ENCODE results near the gene VPS37B.

Gene VPS37B

DNA sequence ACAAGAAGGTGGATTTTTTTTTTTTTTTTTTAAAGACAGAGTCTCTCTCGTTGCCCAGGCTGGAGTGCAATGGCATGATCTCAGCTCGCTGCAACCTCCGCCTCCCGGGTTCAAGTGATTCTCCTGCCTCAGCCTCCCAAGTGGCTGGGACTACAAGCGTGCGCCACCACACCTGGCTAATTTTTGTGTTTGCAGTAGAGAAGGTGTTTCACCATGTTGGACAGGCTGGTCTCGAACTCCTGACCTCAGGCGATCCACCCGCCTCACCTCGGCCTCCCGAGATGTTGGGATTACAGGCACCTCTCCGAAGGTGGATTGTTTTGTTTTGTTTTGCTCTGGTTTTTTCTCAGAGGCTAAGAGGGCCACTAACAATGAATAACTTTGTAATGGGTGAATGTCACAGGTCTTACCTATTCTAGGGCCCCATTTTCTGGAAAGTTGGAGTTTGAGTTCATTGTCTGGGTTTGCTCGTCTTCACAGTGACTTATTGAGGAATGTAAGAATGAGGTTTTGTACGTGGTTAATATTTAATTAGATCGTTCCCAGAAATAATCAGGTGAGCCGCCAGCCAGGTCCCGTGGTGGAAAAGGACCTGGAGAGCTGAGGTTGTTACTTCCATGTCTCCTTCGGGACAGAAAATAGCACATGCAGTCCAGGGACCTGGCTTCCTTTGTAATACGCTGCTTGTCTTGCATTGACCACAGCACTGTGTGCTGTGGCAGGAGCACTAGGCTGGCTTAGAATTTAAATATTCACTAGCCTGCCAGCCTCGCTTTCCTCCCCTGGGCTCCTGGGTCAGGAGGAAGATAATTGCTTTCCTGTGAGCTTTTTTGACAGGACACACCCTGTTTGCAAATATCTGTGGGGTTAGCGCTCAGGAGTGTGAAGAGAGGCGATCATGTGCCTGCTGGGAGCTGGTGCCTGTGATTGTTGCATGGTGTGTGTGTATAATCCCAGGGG lies 58.3 kb downstream of the VPS37B start:
- no peak for FAIRE-seq

DNA sequence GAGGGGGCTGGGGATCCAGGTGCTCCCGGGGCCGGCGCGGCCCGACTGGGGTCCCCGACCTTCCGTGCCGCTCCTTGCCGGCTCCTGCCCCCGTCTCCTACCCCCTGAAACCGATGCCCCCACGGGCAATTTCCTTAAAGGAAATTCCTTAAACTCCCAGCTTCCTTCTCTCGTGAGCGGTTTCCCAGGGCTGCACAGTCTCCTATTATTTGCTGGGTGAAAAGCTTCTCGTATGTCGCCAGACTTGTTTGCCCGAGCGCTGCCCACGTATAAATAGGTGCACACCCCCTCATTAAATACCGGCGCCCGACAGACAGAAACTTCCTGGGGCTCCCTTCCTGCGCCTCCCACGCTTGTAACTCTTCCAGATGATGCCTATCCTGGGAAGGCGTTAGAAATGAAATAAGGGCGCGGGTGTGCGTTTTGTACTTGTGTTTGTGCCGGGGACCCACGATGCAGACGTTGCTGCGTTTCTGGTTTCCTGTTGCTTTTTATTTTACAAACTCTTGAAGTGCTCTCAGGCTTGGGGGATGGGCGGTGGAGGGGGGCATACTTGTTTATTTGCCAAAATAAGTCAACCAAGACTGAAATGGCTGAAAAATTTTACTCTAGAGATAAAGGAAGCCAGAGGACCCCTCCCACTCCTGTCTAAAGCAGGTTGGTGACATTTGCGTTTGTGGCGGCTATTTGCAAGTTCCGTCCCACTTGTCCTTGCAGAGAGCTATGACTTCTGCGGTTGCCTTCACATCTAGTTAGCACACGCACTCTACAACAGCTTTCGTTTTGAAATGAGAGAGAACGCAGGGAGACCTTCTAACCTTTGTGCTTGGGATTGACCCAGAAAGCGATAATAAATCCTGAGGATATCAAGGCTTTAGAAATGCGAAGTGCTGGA lies 59.6 kb downstream of the VPS37B start:
- FAIRE-seq: no peak

DNA sequence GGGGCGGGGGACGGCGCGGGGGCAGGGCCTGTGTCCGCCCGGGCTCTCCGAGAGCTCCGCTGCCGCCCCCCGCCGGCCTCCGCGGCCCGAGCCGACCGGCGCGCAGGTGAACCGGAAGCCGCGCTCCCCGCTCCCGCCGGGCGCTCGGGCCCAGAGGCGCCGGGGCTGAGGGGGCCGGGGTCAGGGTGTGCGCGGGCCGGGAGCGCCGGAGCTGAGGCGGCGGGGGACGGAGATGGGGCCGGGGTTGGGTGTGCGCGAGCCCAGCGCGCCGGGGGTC lies 60.2 kb downstream of the VPS37B start:
- no peak for FAIRE-seq

DNA sequence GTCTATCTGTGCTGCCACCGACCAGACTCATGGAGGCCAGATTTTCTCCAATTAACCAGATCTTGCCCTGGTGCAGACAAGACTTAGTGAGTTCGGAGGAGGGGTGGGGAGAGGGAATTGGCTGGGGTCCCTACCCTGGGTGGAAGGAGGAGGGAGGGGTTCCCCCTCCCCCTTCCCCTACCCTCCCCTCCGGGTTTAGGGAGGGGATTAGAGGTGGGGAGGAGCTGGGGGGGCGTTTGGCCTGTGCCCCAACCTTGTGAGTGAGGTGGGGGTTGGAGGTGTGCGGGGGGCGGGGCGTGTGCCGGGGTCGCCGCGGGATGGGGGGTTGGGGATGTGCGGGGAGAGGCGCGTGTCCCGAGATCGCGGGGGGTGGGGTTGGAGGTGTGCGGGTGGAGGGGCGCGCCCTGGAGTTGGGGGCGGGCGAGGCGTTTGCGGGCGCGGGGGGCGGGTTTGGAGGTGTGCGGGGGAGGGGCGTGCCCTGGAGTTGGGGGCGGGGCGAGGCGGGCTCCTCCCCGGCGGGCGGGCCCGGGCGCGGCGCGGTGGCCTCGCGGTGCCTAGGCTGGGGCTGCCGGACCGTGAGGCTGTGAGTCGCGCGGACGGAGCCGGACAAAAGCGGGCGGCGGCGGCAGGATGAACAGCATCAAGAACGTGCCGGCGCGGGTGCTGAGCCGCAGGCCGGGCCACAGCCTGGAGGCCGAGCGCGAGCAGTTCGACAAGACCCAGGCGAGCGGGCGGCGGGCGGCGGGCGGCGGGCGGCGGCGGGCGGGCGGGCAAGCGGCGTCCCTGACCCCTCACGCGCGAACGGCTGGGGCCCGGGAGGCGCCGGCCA lies 60.8 kb downstream of the VPS37B start, which contains the start of gene HIP1R:
Gene HIP1R (plus strand): TSS at position 537 of the 829 bp plus-strand sequence. CDS start 94 bp downstream, at position 631.
- FAIRE-seq: no peak

DNA sequence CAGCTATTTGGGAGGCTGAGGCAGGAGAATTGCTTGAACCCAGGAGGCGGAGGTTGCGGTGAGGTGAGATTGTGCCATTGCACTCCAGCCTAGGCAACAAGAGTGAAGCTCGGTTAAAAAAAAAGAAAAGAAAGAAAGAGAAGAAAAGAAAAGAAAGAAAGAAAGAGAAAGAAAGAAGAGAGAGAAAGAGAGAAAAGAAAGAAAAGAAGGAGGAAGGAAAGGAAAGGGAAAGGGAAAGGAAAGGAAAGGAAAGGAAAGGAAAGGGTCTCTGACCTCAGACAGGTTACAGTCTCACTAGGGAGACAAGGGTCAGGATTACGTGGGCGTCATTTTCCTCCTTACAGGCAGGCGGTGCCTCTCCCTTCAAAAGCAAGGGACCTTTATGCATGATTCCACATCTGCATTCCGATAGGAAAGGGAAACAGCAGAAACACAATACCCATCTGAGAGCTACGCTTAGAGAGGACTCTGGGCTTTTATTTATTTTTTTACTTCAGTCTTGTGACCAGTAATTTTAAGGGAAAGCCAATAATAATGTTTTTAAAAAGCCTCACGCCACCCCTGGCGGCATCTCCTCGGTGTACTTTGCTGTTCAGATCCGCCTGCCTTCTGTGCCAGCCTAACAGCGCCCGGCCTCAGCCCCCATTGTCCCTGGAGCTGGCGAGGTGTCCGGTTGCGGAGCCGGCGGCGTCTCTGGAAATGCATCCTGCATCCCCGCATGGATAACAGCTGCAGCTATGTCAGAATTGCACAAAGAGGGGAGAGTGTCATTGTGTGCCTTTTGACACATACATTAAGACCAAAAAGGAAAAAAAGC lies 61.6 kb downstream of the VPS37B start:
- FAIRE-seq: no peak

DNA sequence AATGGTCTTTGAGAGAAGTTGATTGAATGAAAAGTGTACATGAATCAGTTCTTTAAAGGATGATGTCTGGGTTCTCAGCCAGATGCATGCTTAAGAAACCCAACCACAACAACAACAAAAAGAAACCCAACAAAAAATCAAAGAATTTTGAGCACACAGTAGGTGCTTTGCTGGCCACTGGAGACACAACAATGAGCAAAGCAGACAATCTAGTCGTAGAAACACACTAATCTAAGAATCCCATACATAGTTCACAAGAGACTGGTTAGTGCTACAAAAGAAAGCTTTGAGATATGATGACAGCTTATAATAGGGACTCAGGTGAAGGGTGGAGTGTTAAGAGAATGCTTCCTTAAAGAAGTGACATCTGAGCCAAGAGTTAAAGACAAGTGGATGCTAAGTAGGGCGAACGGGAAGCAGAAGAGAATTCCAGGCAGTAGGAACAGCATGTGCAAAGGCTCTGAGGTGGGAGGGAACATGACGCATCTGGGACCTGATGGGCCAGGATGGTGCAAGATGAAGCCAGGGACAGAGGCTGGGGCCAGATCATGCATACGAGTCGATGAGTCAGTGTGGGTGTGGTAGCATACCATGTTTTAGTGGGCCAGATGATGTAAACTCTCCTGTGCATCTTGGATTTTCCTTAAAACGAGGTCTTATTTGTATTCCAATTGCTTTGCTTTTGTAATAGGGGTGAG lies 65.3 kb downstream of the VPS37B start:
- no peak for FAIRE-seq

DNA sequence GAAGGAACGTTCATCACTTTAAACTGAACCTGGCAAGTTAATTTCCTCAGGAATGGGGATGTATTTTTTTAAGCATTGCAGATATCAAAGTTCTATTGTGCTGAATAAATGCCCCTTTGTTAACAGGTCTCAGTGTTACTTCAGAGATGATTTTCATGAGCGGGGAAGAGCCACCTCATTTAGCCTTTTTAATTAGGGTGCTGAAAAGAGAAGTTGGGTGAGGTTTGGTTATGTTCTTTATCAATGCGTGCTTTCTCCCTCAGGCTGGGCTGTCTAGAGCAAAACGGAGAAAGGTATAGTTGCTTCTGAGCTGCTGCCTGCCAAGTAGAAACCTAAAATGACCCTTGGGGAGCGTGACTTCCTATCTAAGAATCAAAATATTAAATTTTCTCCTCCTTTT lies 68.7 kb downstream of the VPS37B start:
- no peak for FAIRE-seq

DNA sequence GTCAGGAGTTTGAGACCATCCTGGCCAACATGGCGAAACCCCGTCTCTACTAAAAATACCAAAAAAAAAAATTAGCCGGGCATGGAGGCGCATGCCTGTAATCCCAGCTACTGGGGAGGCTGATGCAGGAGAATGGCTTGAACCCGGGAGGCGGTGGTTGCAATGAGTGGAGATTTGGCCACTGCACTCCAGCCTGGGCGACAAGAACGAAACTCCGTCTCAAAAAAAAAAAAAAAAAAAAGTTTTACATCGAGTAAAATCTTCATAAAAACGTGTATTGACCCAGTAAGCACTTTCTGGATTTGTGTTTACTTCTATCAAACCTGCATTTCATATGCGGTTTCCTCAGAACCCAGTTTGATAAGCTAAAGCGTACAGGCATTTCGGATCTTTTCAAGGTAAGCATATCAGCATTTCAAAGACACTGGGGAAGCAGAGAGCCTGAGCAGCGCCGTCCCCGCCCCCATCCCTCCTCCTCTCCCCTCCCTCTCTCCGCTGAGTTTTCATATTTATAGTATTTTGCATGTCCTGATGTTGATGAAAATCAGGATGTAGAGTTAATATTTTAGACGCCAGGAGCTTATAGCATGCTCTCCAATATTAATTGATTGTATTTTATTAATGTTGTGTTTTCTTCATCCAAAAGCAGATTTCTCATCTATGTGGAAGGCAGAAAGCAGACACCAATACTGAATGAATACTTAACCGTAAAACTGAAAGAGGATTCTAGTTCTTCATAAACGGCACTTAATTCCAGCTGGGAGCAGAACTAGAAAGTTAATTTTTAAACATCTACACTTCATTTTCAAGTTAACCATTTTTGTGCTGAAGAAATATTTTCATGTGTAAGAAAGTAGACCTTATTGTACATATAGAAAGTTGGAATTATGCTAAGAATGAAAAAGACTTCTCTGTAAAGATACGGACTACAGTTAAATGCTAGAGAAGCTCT lies 69.9 kb downstream of the VPS37B start:
- no peak for FAIRE-seq

DNA sequence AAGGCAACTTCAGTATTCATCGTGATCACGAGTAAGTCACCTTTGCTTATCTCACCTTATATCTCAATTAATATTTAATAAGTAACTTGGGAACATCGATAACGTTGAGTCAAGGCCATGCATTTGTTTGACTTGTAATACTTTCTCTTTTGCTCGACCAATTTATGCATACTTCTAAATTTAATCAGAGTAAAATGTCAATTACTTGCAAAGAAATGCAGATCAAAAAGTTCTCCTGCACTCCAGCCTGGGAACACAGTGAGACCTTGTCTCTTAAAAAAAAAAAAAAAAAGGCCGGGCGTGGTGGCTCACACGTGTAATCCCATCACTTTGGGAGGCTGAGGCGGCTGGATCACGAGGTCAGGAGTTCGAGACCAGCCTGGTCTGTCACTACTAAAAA lies 72.5 kb downstream of the VPS37B start:
- FAIRE-seq: no peak

DNA sequence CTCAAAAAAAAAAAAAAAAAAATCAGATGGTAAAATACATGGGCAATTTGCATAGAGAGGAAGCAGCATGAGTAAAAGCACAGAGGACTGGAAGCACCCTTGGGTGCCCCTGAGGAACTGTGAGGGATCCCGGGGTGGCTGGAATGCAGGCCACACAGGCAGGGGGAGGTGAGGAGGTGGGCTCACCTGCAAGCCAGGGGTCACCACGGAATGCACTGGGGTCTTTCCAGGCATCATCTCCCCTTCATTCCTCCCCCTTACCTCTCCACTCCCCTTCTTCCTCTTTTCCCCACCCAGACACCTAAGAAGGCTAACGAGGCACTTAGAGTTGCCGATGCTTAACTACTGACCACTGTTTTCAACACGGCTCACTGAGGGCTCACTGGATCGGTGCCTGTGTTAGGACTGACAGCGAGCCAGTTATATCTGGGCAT lies 75.1 kb downstream of the VPS37B start:
- FAIRE-seq: no peak

DNA sequence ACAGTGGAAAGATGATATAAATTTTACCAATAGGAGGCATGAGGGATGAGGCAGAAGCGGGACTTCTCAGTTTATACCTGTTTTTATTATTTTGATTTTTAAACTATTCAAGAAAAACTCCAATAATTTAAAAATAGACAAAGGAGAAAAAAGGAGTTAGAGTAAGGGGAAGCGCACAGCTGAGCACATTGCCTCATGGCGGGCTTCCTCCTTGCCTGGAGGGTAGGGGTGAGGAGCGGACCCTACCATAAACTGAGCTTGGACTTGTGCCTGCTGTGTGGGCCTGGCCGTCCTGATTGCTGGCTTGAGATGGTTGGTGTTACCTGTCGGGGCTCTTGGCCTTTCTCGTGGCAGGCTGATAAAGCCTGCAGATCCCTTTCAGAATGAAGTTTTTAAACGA lies 75.8 kb downstream of the VPS37B start:
- no peak for FAIRE-seq

DNA sequence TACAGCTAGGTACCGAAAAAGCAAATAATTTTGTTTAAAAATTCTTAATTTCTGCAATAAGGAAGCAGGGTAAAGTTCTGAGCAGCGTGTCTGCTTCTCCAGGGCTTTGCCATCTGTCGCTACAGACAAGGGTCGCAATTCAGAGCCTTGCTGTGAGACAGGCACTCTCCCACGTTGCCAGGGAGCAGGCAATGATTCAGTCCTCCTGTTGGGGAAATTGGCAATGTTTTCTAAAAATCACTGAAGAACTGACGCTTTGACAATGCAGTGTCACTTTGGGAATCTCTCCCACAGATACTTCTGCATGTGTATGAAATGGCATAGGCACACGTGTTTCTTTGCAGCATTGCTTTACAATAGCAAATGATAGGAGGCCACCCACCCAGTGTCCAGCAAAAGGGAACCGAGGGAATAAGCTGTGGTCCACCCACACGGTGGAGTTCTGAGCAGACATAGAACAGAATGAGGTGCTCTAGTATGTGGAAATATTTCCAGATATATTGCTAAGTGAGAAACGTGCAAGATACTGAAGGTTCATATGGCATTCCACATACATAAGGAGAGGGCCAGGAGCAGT lies 76.6 kb downstream of the VPS37B start:
- no peak for FAIRE-seq

All from A204.1 (cell line).